Stimulated activated naive CD4-positive, alpha-beta T cell (primary cell): ENCODE data around the gene SLC2A3.
"Not testable (repeated sequence)": the region's sequence is repeated elsewhere in the genome, so short reads cannot be mapped to it uniquely, and the experiment has no call there.

Experiments used
- DNase-seq, 6 experiments: peaks; one replicate each; lab custom pipeline; 2025; lab: John Stamatoyannopoulos, UW

Gene SLC2A3

DNA sequence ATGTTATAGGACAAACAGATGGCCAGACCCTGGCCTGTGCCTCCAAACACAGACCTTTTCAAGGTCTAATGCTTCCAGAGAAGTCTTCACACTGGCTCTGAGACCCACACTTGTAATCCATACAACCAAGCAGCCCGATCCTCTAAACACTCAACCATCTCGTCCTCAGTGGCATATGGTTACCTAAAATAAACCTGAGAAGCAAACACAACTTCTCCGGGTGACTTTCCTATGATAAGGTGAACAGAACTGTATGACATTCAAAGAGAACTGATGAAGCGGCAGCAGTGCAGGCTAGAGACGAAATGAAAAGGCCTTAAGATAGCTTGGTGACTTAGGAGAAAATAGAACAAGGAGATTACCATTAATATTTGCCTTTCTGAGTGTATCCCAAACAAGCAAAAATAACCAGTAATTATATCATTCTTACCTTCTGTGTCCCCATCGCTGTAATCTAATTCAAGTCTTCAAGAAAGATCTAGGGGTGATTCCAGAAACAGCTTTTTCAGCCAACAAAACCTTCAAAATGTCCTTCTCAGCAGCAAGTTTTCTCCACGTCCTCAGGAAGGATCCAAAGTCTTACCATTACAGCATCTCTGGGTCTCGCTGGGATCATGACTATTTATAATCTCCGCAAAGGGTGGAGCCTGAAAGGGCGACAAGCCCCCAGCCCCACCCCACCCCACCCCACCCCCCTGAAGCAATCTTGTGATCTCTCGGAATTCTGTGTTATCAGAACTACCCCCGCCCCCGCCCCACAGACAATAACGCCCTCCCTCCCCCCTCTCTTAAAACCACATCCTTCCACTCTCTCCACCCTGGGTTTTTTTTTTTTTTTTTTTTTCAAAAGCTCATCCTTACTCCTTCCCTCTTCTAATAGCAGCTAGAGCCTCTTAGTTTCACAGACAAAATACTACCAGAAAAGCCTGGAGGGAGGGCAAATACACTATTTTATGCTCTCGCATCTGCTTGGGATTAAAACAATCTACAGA, at the start of gene SLC2A3:
Gene SLC2A3, minus strand, starts transcription at position 598 of the 992 bp plus-strand sequence. Its CDS starts 153 bp downstream, at position 445.
- DNase-seq = peak; percentile 74 to 93 (median 90)

DNA sequence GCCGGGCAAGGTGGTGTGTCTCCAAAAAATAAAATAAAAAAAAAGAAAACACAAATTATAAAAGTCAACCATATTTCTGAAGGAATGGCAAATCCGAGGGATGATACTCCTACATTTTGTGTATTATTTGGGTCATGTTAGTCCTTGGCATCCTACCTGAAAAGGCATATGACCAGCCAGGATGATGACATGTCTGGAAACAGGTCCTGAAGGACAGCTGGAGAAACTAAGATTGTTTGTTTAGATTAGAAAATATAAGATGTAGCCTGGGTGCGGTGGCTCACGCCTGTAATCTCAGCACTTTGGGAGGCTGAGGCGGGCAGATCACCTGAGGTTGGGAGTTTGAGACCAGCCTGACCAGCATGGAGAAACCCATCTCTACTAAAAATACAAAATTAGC, 48.9 kb upstream of the SLC2A3 start:
- DNase-seq = no peak

DNA sequence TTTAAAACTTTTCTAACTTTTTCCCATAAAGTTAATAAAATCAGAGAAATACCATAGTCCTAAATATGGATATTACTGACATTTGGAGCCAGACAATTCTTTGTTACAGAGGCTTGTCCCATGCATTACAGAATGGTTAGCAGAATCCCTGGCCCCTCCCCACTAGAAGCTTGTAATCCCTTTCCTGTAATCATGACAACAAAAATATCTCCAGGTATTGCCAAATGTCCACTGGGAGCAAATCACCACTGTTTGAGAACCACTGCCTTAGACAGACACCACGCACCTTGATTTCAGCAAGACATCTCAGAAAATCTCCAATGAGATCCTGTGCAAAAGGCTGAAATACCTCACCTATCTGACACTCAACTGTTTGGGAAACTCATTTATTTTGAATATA, 47.5 kb upstream of the SLC2A3 start:
- not testable (repeated sequence) for DNase-seq

DNA sequence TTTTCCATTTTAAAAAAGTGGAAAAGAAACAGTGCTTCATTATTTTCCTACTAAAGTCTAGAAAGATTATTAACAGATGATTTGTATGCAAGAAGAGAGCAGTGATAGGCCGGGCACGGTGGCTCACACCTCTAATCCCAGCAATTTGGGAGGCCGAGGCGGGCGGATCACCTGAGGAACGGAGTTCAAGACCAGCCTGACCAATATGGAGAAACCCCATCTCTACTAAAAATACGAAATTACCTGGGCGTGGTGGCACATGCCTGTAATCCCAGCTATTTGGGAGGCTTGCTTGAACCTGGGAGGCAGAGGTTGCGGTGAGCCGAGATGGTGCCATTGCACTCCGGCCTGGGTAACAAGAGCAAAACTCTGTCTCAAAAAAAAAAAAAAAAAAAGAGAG, 47.0 kb upstream of the SLC2A3 start:
- not testable (repeated sequence) for DNase-seq

DNA sequence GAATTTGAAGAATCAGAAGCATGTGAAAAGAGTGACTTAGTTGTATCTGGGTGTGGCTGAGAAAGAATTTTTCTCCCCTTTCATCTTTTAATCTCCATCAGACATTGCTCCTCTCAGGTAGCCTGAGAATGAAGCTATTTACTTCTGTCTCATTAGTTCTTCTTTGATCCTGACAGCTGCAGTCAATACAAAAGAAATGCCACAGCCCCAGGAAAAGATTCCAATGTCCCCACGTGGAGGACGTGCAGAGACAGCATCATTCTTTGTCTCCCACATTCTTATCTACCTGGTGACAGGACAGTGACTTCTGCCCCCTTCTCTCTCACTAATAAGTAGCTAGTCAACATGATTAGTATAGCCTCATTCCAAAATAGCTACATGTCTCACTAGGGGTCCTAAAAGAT, 46.3 kb upstream of the SLC2A3 start:
- not testable (repeated sequence) for DNase-seq

DNA sequence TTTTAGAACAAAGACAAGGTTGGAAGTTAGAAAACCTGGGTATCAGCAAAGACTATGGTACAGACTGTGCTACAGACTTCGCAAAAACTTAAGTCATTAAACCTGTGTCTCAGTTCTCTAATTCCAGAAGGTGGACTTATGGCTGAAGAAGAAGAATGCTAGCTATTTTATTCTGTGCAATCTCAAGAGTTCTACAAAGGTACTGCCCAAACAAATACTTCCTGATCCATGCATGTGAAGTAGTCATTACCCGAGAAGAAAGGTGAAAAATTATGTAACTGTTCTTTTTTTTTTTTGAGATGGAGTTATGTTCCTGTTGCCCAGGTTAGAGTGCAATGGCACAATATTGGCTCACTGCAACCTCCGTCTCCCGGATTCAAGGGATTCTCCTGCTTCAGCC, 45.5 kb upstream of the SLC2A3 start:
- DNase-seq = no peak

DNA sequence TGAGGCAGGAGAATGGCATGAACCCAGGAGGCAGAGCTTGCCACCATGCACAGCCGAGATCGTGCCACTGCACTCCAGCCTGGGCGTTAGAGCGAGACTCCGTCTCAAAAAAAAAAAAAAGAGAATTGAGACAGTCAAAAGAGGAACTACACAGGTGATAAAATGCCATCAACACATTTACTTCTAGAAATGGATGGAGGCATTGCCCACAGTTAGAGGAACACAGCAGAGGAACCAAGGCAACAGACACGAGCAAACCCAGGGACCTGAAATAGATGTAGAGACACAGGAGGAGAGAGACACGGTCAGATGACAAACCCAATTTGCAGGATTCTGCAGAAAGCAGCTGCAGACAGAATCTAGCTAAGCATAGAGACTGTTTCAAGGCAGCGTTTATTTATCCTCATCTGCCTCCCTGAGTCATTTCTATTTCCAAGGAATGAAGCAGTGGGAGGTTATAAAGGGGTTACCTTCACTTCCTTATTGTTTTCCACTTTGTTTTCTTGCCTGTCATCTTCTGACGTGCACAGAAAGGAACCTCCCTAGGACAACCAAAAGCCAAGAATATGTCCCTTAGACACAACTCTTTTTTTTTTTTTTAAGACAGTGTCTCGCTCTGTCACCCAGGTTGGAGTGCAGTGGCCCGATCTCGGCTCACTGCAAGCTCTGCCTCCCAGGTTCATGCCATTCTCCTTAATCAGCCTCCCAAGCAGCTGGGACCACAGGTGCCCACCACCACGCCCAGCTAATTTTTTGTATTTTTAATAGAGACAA, 41.6 kb upstream of the SLC2A3 start:
- not testable (repeated sequence) for DNase-seq

DNA sequence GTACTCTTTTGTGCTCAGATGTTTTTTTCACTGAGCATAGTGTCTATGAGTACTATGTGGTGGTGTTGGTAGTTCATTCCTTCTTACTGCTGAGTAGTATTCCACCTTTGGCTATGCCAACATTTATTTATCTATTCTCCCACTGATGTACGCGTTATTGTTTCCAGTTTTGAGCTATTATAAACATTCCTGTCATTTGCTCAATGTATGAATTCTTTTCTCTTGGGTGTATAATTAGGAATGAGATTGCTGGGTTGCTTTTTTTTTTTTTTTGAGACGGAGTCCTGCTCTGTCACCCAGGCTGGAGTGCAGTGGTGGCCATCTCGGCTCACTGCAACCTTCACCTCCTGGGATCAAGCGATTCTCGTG, 37.5 kb upstream of the SLC2A3 start:
- DNase-seq = no peak

DNA sequence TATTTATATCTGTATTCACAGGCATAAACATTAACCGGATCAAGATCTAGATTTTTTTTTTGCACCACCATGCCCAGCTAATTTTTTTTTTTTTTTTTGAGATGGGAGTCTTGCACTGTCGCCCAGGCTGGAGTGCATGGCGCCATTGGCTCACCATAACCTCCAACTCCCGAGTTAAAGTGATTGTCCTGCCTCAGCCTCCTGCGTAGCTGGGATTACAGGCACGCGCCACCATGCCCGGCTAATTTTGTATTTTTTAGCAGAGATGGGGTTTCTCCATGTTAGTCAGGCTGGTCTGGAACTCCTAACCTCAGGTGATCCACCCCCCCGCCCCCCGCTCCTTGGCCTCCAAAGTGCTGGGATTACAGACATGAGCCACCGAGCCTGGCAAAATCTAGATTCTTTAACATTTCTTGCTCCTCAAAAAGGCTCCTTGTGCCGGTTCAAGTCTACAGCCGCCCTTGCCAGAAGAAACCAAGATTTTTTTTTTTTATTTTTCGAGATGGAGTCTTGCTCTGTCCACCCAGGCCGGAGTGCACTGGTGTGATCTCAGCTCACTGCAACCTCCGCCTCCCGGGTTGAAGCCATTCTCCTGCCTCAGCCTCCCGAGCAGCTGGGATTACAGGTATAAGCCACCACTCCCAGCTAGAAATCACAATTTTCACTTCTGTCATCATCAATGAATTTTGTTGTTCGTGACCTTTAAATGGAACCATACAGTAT, 36.9 kb upstream of the SLC2A3 start:
- DNase-seq = no peak

DNA sequence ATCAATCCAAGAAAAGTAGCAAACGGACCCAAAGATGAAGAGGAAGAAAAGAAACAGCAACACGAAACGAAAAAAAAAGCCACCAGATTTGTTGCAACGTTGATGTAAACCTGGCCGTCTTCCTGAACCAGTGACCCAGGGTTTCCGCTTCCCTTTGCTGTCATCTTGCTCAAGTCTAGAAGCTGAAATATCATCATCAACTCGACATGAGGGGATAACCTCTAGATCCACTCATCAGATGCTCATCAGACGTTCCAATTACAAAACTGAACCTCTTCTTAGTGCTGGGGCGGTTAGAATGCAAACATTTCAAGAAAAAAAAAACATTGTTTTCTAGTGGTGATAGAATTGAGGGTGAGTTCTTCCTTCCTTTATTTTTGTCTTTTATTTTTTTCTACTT, 36.3 kb upstream of the SLC2A3 start:
- peak in 3 of 6 experiments; percentile 4 to 46 (median 35) for DNase-seq

DNA sequence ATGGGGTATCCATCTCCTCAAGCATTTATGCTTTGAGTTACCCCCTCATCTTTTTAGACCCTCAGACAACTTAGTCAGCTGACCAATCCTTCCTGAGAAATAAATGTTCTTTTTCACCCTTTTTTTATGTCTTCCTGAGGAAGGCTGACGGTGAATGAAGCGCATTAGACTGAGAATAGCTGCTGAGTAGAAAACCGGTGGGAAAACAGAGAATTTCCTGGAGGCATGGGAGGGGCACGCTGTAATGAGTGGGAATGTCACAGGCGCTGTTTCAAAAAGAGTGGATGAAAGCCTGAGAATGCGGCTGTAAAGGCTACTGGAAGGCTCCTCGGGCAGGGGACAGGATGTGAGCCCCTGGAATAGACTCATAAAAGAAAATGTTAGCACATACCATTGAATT, 35.8 kb upstream of the SLC2A3 start:
- not testable (repeated sequence) for DNase-seq

DNA sequence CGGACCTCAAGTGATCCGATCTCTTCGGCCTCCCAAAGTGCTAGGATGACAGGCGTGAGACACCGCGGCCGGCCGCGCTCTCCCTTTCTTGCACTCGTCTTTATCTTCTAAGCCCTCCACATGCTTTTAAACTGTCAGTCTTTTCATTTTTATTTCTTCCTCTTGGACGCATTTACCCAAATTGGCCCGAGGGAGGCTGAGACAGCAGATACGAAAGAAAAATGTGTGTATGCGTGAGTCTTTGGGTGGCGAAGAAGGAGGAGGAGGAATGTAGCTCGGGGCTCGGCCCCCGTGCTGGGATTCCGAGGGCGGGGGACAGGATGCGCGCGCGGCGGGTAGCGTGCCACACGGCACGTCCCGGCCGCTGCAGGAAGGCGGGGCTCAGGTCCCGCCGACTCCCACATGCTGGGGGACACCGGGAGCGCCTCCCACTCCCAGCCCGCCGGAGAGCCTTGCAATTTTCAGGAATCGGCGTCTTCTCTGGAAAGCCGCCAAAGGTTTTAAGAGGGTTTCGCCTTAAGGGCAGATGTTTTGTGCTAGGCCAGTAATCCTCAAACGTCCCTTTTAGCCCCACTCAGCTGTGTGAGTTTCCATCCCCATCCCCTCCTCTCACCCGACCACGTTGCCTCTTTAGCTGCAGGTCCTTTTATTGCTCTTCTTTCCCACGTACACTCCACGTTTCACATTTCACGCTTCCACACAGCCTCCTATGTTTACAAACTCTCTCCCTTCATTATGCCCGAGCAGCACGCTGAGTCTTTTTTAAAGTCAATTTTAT, 34.7 kb upstream of the SLC2A3 start:
- DNase-seq = peak; percentile 73 to 86 (median 79)

DNA sequence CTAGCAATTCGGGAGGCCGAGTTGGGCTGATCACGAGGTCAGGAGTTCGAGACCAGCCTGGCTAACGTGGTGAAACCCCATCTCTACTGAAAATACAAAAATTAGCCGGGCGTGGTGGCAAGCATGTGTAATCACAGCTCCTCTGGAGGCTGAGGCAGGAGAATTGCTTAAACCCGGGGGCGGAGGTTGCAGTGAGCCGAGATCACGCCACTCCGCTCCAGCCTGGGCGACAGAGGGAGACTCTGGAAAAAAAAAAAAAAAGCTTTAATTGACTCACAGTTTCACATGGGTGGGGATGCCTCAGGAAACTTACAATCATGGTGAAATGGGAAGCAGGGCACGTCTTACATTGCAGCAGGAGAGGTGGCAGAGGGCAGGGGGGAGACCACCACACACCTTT, 30.6 kb upstream of the SLC2A3 start:
- no peak for DNase-seq

DNA sequence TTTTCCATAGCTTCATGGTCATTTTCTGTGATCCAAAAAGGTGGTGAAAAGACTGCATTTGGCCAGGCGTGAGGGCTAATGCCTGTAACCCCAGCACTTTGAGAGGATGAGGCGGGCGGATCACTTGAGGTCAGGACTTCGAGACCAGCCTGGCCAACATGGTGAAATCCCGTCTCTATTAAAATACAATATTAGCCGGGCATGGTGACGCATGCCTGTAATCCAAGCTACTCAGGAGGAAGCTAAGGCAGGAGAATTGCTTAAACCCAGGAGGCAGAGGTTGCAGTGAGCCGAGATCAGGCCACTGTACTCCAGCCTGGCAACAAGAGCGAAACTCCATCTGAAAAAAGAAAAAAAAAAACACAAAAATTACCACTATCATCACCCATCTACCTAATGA, 28.7 kb upstream of the SLC2A3 start:
- DNase-seq = not testable (repeated sequence)

DNA sequence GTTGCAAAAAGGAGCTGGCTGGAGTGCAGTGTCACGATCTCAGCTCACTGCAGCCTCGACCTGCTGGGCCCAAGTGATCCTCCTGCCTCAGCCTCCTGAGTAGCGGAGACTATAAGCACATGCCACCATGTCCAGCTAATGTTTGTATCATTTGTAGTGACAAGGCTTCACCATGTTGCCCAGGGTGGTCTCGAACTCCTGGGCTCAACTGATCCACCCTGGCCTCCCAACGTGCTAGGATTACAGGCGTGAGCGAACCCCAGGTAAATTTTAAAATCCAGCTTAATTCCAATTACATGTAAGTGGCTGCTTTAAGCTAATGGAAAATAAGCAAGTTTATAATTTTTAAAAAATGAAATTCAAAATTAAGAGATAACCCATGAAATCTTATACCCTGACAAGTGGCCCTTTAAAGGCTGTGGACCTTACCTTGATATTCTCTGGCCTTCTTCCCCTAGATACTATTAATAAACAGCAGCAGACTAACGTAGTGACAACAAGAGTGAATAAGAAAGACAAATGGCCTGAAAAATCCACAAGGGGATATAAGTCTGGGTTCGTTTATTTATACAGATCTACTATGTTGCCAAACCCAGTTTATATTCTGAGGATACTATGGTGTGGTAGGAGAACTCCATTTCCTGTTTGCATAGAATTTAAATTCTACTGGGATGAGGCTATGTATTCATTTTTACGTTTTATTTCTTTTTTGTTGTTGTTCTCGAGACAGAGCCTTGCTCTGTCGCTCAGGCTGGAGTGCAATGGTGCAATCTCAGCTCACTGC, 25.6 kb upstream of the SLC2A3 start:
- DNase-seq = peak in 1 of 6 experiments; percentile 2

DNA sequence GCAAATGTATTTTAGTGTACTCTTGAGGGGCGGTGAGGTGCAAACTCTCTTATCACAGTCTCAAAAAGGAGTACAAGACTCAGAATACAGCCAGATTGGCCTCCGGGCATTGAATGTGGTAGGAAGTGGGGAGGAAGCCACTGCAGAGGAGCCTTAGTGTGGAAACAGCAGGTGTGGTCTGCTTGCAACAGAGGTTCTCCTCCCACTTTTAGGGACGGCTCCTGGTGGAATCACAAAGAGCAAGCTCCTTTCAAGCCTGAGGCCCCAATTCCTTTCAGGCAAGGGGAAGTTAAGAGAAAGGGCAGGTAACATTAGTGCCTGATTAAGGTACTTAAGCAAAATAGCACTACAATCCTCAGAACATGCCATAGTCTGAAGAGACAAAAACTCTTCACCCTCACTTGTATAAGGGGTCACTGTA, 23.7 kb upstream of the SLC2A3 start:
- peak in 4 of 6 experiments; percentile 6 to 57 (median 16) for DNase-seq

DNA sequence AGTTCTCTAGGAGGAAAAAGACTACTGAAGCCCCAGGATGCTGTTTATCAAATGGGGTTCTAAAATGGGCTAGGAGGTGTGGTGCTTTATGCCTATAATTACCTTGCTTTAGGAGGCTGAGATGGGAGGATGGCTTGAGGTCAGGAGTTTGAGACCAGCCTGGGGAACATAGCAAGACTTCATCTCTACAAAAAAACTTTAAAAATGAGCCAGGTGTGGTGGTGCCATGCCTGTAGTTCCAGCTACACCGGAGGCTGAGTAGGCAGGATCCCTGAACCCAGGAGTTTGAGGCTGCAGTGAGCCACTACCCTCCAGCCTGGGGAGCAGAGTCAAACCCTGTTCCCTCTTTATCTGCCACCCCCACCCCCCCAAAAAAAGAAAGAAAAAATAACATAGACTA, 23.3 kb upstream of the SLC2A3 start:
- DNase-seq = no peak

DNA sequence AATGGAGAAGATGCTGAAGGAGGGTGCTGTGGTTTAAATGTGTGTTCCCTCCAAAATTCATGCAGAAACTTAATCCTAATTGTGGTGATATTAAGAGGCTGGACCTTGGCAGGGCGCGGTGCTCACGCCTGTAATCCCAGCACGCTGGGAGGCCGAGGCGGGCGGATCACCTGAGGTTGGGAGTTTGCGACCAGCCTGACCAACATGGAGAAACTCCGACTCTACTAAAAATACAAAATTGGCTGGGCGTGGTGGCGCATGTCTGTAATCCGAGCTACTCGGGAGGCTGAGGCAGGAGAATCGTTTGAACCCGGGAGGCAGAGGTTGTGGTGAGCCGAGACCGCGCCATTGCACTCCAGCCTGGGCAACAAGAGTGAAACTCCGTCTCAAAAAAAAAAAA, 18.9 kb upstream of the SLC2A3 start:
- DNase-seq = not testable (repeated sequence)

DNA sequence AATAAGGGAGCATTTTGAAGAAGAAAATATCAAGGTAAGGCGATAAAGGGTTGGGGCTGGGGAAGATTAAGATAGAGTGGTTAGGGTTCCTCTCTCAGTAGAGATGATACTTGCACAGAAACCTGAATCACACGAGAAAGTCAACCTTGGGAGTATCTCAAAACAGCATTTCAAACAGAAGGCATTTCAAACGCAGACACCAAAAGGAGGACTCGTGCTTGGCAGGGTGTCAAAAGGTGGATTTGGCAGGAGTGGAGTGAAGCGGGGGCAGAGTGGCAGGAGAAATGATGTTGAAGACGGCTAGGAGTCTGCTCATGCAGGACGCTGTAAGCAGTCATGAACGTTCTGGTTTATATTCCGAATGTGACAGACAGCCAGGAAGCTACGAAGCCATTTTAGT, 18.4 kb upstream of the SLC2A3 start:
- DNase-seq = not testable (repeated sequence)

DNA sequence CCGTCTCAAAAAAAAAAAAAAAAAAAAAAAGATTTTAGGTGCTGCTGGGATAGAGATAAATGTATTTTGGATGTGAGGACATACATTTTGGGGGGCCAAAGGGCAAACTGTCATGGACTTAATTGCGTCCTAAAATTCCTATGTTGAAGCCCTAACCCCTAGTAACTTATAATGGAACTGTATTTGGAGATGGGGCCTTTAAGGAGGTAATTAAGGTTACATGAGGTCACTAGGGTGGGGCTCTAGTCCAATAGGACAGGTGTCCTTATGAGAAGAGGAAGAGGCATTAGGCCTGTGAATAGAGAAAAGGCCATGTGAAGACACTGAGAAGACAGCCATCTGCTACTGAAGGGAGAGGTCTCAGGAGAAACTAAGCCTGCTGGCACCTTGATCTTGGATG, 17.9 kb upstream of the SLC2A3 start:
- DNase-seq = not testable (repeated sequence)
